ENCODE measurements around the gene ILF2.

GRCh38 chr1:153627715-153628626 is 42.8 kb downstream of the ILF2 start, which contains the start of gene S100A1:
- TF ChIP-seq CTCF (conservative IDR thresholded peaks at IDR 0.05; ENCODE audit: low read length) (peak; percentile 2; the same call in 1 of the 2 replicates), EZH2phosphoT487 (IDR thresholded peaks at IDR 0.05; ENCODE audit: borderline replicate concordance, low read depth, low read length) (no peak)

All from OCI-LY7 (cell line).